RCC 7860 (cell line): ENCODE results near the gene PCYT1B.
"Not testable (repeated sequence)": the region's sequence is repeated elsewhere in the genome, so short reads cannot be mapped to it uniquely, and the experiment has no call there.

Experiments used
- DNase-seq: peaks from one replicate; pipeline ENCODE4 v3.0.0-alpha.2; 2015; ENCODE audit warnings: low spot score
- FAIRE-seq: peaks from 2 replicates; lab custom pipeline; 2012; peaks lifted over from hg19 to GRCh38; lab: Jason Lieb, UNC

The PCYT1B gene

DNA sequence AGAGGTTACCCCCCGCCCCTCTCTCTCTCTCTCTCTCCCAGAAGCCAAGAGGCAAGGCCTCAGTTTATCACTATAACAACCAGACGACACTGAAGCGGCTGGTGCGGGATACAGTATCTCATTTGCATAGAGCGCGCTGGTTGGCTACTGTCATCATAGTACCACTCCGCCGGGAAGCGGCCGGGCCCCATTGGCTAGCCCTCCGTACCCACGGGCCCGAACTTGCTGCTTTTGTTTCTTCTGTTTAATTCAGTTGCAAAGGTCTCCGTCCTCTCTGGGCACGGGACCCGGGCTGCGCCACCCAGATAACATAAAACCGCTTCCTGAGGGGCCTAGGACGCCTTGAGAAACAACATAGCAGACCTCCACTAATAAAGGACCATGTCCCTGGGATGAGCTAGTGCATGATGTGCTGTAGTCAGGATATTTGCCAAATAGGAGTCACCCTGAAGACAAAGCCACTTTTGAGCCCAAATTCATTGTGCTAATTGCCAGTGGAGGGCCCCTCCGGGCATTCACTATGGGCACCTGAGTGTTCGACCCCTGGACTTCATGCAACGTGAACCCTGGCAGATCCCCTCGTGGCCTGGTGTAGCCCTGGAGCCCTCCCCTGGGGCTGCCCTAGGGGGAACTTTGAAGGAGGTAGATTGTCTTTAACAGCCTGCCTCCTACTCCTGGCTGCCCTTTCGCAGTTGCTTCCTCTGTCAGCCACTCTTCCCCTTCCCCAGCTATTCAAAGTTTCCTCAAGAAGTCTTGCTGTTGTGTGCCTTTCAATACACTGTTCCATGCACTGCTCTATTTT is at the start of gene PCYT1B:
Gene PCYT1B, minus strand, starts transcription at position 91 of the 802 bp plus-strand sequence. CDS start 242 bp downstream, outside the sequence.
- DNase-seq: no peak
- FAIRE-seq: no peak

DNA sequence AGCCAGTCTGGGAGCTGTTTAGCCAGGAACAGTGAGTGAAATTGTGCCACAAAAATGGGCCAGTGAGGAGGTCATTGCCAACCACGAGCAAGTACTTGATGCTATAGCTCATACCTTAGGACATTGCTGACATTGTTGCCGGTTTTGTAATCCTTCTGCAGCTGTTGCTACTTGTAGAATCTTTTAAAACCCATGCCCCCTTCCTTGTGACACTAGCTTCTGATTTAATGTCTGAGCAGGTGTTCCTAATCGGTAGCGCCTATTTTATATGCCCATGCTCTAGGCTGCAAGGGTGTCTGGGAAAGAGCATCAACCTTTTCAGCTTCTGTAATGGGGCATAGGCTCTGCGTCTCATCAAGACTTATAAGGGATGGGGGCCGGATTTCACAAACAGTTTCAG is 49.1 kb upstream of the PCYT1B start:
- DNase-seq (no peak), FAIRE-seq (no peak)

DNA sequence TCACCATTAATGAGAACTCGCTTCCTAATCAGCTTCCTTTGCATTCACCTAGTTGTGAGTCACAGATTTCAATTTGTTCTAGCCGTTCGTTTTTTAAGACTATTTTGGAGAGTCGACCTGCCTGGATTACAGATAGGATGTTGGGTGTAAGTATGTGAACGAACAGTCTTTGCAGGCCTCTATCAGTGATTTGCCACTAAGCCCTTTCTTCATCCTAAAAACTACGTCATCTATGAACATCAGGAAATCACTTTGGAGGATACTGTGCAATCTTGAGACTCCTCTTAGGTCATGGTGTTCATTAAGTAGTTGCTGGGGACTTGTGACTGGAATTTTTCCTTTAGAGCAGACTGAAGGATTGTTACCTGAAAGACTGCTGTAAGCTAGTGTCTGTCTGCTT is 47.7 kb upstream of the PCYT1B start:
- no peak for DNase-seq
- FAIRE-seq: no peak

DNA sequence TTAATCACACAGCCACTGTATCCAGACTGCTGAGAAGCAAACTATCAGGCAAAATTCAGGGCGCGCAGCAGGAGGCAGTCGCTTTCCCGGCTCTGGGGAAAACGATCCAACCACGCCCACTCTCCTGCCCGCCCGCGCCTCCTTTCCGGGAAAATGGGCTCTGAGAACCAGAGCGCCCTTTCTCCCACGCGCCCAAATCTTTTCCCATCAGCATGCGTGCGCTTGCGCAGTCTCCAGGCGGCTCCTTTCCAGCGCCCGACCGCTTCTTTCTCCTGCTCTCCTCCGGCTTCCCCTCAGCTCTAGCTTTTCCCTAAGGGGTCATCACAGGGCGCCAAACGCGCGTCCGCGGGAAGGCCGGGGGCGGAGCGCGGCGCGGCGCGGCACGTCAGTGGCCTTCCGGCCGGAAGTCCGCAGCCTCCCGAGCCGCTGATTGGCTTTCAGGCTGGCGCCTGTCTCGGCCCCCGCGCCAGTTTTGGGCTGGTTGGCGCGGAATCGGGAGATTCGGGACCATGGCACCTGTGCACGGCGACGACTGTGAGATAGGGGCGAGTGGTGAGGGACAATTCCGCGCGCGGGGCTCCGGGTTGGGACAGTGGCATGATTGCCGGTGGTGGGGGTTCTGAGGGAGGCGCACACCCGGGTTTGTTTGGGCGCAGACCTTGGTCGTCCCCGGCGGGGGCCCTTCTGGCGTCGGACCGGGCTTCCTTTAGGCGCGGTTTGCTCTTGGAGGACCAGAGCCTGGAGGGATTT is 46.5 kb upstream of the PCYT1B start, which contains the start of gene POLA1:
Gene POLA1, plus strand, starts transcription at position 466 of the 750 bp plus-strand sequence. Its CDS starts 44 bp downstream, at position 510.
- FAIRE-seq (peak; percentile 88), DNase-seq (peak; percentile 84)

DNA sequence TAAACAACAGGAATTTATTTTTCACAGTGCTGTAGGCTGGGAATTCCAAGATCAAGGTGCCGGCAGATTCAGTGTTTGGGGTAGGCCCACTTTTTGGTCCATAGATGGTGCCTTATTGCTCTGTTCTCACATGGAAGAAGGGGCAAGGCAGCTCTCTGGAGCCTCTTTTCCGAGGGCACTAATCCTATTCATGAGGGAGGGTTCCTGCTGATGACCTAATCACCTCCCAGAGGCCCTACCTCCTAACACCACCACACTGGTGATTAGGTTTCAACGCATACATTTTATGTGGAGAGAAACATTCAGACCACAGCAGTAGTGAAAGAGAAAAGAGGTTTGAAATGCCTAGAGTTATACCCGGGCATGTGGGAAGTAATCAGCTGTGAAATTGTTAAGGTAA is 45.2 kb upstream of the PCYT1B start:
- FAIRE-seq: no peak
- no peak for DNase-seq

DNA sequence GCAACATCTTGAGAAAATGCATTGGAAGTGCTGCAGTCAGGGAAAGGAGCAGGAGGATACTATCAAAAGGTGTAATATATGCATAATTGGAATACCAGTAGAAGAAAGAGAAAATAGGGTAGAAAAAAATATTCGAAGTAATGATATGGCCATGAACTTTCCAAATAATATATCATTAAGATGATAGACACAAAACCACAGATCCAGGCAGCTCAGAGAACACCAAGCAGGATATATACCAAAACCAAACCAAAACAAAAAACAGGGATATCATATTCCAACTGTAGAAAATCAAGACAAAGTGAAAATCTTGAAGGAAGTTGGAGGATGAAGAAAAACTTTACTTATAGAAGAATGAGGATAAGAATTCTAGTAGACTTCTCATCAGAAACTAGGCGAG is 36.9 kb upstream of the PCYT1B start:
- FAIRE-seq (no peak), DNase-seq (no peak)

DNA sequence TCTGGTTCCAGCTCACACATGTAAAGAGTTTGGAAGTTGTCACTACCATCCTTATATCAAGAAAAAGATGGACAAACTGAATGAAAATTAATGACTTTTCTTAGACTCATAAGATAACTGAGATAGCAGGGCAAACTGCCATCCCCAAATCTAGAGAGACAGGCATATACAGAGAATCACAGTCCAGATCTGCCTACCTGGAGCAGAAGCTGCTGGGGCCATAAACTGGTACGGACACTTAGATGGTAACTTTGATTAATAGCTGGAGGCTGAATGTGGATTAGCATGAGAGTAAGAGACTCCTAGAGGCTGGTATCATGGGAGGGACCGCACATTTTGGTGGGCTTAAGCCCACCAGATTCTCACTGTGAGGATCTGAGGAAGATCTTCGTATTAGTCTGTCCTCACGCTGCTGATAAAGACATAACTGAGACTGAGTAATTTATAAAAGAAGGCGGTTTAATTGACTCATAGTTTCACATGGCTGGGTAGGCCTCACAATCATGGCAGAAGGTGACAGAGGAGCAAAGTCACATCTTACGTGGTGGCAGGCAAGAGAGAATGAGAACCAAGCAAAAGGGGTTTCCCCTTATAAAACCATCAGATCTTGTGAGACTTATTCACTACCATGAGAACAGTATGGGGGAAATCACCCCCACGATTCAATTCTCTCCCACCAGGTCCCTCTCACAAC is 35.7 kb upstream of the PCYT1B start:
- FAIRE-seq: no peak

DNA sequence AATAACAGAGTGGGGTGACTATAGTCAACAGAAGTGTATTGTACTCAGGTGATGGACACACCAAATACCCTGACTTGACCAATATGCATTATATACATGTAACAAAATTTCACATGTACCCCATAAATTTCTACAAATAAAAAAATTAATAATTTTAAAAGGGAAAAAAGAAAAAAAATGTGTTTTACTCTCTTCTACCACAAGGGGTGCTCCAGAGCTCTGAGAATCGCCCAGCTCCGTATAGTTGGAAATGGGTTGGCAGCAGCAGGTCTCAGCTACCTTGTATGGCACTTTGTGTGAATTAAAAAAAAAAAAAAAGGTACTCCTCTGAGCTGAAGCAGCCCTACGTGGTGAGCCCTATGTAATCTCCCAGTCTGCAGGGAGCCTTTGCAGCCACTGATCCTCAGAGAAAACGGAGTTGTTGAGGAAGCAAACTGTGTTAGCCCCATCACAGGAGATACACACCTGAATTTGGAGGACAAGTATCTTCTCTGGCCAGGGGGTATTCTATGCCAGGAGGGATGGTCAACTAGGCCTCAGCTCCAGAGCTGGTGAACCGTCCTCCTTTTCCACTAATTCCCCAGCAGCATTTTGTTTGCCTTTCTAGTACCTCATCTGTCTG is 29.4 kb upstream of the PCYT1B start:
- peak; percentile 56 for FAIRE-seq
- no peak for DNase-seq

More for the DNA sequence above, 35.7 kb upstream of the PCYT1B start:
- DNase-seq: no peak

DNA sequence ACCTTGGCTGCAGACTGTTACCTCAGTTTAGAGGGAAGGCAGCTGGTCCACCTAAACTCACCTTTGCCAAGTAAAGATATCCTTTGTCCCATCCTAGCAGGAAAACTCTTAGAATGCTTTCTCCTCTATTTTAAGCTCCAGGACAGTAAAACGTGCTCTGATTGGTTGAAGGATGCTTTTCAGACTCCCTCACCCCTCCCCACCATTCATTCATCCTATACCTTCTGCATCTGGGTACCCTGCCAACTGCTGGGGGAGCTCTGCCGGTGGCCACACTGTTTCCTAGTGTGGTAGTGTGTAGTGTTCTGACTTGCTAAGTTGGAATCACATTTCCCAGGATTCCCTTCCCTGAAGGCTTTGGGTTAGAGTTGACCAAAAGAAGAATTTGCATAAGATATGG is 26.3 kb upstream of the PCYT1B start:
- no peak for FAIRE-seq

DNA sequence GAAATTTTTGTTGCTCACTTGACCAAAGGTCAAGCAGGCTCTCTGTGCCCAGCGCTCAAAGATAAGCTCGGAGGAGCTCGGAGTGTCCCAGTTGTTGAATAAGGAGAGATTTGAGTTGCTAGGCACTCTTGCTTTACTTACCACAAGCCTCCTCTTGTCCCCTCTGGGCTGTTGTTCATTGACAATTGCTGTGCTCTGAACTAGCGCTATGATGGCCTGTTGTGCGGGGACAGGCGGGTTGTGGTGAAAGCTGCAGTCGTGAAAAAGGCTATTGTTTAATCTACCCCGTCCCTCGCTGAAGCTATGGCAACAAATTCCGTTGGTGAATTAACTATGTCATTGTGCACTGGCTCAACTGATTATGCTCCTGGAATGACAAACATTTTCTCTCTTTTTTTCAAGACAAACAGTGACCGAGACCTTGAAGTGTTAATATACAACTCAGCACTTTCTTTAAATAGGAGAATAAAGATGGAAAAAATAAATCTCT is 25.6 kb upstream of the PCYT1B start:
- FAIRE-seq (no peak), DNase-seq (no peak)

More for the DNA sequence above, 26.3 kb upstream of the PCYT1B start:
- DNase-seq: no peak

DNA sequence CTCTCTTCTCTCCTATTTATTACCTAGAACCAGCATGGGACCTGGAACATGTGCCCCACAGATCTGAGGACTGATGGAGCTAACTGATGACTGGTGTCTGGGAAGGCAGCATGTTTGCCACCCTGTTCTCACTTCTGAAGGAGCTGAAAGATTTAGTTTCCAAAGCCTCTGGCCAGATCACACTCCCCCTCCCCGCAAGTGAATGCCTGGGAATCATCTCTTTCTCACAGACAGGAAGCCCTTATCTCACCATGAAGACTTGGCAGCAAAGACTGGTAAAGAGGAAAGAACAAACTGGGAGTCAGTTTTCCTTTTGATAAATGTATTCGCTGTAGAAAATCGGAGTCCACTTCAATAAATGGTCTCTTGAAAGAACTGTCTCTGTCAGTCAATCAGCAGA is 21.0 kb upstream of the PCYT1B start:
- DNase-seq (no peak), FAIRE-seq (no peak)

DNA sequence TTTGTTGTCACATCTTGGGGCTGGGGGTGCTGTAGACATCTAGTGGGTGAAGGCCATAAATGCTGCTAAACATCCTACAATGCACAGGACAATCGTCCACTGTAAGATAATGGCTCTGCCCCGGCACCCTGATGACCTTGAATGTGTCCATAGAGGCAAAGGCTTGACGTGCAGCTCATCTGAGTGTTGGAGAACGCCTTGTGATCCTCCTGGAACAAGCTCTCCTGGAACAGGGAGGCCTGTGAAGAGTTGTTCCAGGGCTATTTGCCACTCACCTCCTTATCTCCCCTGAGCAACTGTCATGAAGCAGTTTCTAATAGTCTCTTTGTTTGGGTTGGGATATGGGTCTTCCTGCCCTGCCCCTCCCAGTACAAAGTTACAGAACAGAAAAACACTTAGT is 15.2 kb upstream of the PCYT1B start:
- FAIRE-seq (no peak), DNase-seq (no peak)

DNA sequence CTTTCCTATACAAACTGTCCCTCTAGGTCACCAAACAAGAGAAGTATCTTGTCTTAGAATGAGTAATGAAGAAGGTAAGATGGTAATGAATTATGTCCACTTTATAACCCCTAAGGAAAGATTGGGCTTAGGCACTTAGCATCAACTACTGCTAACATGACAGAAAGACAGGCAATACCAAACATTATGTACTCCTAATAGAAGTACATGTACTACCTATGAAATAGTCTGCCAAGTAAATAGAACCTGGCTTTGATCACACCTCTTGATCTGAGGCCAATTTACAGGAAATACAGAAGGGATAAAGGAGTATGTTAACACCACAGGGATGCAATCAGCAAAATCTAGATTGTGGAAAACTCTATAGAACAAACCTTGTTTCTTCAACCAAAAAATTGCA is 14.1 kb upstream of the PCYT1B start:
- FAIRE-seq (no peak), DNase-seq (no peak)

DNA sequence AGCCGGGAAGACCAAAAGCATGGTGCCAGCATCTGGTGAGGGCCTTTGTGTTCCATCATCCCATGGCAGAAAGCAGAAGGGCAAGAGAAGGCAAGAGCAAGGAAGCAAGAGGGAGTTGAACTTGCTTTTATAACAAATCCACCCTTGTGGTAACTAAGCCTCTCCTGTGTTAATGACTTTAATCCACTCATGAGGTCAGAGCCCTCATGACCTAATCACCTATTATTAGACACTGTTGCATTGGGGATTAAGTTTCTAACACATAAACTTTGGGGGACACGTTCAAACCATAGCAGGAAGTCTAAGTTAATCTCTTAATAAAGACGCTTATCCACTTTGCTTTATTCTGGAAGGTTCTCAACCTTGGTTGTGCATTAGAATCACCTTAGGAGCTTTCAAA is 12.5 kb upstream of the PCYT1B start:
- DNase-seq (no peak), FAIRE-seq (no peak)

DNA sequence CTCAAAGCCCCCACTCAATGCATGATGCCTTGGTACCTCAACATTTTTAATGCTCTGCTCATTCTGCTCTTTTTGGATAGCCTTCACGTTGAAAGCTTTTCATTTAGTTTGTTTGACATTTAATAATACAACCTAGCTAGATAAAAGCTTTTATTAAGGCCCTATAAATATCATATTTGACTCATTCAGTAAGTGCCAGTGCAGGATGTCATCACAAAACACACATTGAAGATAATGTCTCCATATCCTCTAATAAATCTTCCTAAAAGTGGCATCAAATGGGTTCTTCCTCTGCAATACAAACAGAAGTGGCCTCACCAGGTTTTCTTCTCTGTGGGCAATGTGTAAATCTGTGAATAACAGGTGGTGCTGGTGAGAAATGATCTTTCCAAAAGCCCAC is 12.0 kb upstream of the PCYT1B start:
- DNase-seq: no peak
- FAIRE-seq: no peak

DNA sequence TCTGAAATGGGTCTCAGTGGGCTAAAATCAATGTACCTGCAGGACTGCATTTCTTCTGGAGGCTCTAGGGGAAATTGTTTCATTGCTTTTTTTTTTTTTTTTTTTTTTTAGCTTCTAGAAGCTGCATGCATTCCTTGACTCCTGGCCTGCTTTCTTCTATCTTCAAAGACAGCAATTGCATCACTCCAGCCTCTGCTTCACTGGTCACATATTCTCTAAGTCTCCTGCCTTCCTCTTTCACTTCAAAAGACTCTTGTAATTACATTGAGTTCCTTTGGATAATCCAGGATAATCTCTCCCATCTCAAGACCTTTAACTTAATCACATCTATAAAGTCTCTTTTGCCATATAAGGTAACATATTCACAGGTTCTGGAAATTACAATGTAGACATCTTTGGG is 11.3 kb upstream of the PCYT1B start:
- DNase-seq (no peak), FAIRE-seq (no peak)

DNA sequence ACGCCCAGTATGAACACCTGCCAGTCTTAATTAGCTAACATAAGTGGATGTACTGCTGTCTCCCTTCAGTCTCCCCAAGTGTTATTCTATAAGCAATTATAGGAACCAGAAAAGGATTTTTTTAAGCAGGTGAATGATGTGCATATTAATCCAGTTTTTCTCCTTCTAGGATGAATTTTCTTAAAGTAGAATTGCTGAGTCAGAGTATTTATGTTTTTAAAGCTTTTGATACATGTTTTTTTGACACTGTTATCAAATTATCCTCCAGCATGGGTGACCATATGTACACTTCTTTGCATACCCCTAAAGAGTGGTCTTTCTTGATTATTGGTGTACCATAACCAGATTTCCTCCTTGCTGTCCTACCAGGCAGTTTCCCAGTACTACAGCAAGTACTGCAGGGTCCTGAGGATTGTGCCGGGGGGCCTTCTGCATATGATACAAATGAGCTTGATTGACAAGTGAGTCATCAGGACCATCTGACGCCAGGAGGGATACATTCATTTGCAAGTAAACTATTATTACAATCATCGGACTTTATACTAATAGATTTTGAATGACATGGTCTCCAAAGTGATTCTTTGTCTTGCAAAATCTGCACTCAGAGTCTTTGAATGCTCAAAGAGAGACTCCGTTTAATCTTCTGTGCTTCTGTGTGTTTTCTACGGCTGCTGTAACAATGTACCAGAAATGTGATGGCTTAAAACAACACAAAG is 10.7 kb upstream of the PCYT1B start:
- no peak for DNase-seq
- FAIRE-seq: no peak

DNA sequence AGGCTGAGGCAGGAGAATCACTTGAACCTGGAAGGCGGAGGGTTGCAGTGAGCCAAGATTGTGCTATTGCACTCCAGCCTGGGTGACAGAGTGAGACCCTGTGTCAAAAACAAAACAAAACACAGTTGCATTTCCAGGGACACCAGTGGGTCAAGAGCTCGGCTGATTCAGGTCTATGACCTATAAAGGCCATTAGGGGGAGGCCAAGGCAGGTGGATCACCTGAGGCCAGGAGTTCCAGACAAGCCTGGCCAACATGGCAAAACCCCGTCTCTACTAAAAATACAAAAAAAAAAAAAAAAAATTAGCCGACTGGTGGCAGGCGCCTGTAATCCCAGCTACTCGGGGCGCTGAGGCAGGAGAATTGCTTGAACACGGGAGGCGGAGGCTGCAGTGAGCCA is 8.5 kb upstream of the PCYT1B start:
- not testable (repeated sequence) for DNase-seq, FAIRE-seq

DNA sequence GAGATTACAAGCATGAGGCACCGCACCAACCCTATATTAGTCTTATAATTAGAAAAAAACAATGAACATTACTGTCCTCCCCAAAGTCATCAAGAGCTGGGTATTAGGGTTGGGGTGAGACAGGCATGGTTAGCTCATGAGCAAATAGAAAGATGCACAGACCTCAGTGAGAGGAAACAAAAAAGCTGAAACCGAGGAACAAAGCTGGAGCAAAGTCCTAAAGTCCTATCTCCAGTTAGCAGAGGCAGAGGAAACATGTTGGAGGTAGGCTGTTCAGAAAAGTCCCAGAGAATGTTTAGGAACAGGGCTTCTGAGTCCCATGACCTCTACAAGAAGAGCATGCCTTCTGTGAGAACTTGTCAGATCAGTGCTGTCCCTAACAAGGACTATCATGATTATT is 4.6 kb upstream of the PCYT1B start:
- FAIRE-seq (no peak), DNase-seq (no peak)

DNA sequence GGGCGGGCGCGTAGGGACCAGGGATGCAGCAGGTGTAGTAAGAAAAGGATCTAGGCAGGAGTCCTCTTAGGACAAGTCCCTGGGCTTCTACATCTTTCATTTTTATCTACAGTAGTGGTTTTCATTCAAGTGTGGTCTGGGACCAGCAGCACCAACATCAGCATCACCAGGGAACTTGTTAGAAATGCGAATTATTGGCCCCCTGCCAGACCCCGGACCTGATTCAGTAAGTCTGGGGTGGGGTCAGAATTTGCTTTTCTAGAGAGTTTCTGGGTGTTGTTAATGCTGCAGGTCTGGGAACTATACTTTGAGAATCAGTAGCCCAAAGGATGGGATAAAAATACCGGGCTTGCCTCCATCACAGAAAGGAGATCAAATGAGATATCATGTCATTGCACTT is 1.3 kb upstream of the PCYT1B start:
- FAIRE-seq: no peak

More for the DNA sequence above, 1.3 kb upstream of the PCYT1B start:
- no peak for DNase-seq
